HepG2 (cell line): ENCODE results near the gene GSTA5. TPM values are rescaled to one million over a fixed set of nuclear protein-coding genes. Genes with fewer than 3 reads are reported as not detected.

Source experiments
- ARNT2 ChIP-seq: sonication (generic); formaldehyde crosslinking; IDR thresholded peaks from 2 replicates; pipeline ENCODE4 v1.8.0; 2022; ENCODE audit warnings: mild to moderate bottlenecking, low read depth, missing genetic modification reagents, moderate library complexity
- ATAD3A ChIP-seq: sonication (generic); formaldehyde crosslinking; IDR thresholded peaks from 2 replicates; pipeline ENCODE4 v1.4.0; 2020; ENCODE audit warnings: missing genetic modification reagents
- CENPT ChIP-seq: sonication (generic); formaldehyde crosslinking; IDR thresholded peaks from 2 replicates; pipeline ENCODE4 v1.8.0; 2022; ENCODE audit warnings: low read depth, mild to moderate bottlenecking, moderate library complexity, missing genetic modification reagents
- CHCHD3 ChIP-seq: sonication (generic); formaldehyde crosslinking; IDR thresholded peaks from 2 replicates; pipeline ENCODE4 v1.8.0; 2022; ENCODE audit warnings: mild to moderate bottlenecking, missing genetic modification reagents, moderate library complexity
- GZF1 ChIP-seq: sonication (generic); formaldehyde crosslinking; IDR thresholded peaks from 2 replicates; pipeline ENCODE4 v1.5.1; 2020; ENCODE audit warnings: mild to moderate bottlenecking, missing genetic modification reagents
- KMT2B ChIP-seq: IDR thresholded peaks from 2 replicates; pipeline ENCODE4 v1.6.1; 2016; ENCODE audit warnings: missing genetic modification reagents, missing compliant biosample characterization
- MIER3 ChIP-seq: IDR thresholded peaks from 2 replicates; pipeline ENCODE4 v1.6.1; 2016; ENCODE audit warnings: missing compliant biosample characterization, borderline replicate concordance
- SALL1 ChIP-seq: sonication (generic); formaldehyde crosslinking; IDR thresholded peaks from 2 replicates; pipeline ENCODE4 v1.8.0; 2022; ENCODE audit warnings: mild to moderate bottlenecking, missing genetic modification reagents
- SIN3B ChIP-seq: fragments of 150-350 bp; IDR thresholded peaks from 2 replicates; pipeline ENCODE4 v1.6.1; 2014; ENCODE audit warnings: low read length
- SYNCRIP ChIP-seq: fragments of 200-400 bp; formaldehyde crosslinking; IDR thresholded peaks from 2 replicates; pipeline ENCODE4 v1.6.1; 2018; ENCODE audit warnings: mild to moderate bottlenecking, low read depth, low read length; ENCODE audit not compliant: insufficient read depth
- YEATS4 ChIP-seq: sonication (generic); formaldehyde crosslinking; IDR thresholded peaks from 2 replicates; pipeline ENCODE4 v1.4.0; 2020; ENCODE audit warnings: missing genetic modification reagents, borderline replicate concordance
- ZNF225 ChIP-seq: sonication (generic); formaldehyde crosslinking; IDR thresholded peaks from 2 replicates; pipeline ENCODE4 v1.4.0; 2020; ENCODE audit warnings: mild to moderate bottlenecking, missing genetic modification reagents
- ZNF33B ChIP-seq: sonication (generic); formaldehyde crosslinking; IDR thresholded peaks from 2 replicates; pipeline ENCODE4 v1.5.1; 2020; ENCODE audit warnings: mild to moderate bottlenecking, missing genetic modification reagents
- ZNF451 ChIP-seq: sonication (generic); formaldehyde crosslinking; IDR thresholded peaks from 2 replicates; pipeline ENCODE4 v1.5.0; 2020; ENCODE audit warnings: mild to moderate bottlenecking, missing genetic modification reagents
- ZNF839 ChIP-seq: sonication (generic); formaldehyde crosslinking; IDR thresholded peaks from 2 replicates; pipeline ENCODE4 v1.4.0; 2020; ENCODE audit warnings: missing genetic modification reagents, mild to moderate bottlenecking, borderline replicate concordance
- polyA plus RNA-seq, 8 experiments: library from polyadenylated mRNA; depleted of rRNA in 3 of 8; stranded (reverse) in 7 of 8; unstranded in 1 of 8; fragments of >200 nt; fragmentation: Illumina TruSeq in 4 of 8; extraction: Trizol in 4 of 8; gene quantifications; 2 replicates each; pipeline versions ENCODE4 v1.2.1 to v1.2.3, GENCODE V29; 2011 to 2016; ENCODE audit warnings: low read depth in 4 of 8, missing spikeins in 1 of 8, mixed read lengths in 1 of 8; ENCODE audit not compliant: insufficient read depth in 1 of 8
- total RNA-seq, 5 experiments: library from RNA; depleted of rRNA; stranded (reverse); fragments of >200 nt; fragmentation: Illumina TruSeq; extraction: Trizol; gene quantifications; 2 replicates each; pipeline ENCODE4 v1.2.3, GENCODE V29; 2016; ENCODE audit warnings: low read depth in 1 of 5
- TF ChIP-seq, protein P1 (sequence below): sonication (generic); formaldehyde crosslinking; IDR thresholded peaks from 2 replicates; pipeline ENCODE4 v1.4.0; 2020; ENCODE audit warnings: mild to moderate bottlenecking, missing genetic modification reagents
- TF ChIP-seq, protein P2 (sequence below): sonication (generic); formaldehyde crosslinking; IDR thresholded peaks from 2 replicates; pipeline ENCODE4 v1.5.1; 2020; ENCODE audit warnings: mild to moderate bottlenecking, missing genetic modification reagents, borderline replicate concordance
- TF ChIP-seq, protein P3 (sequence below): sonication (generic); formaldehyde crosslinking; IDR thresholded peaks from 2 replicates; pipeline ENCODE4 v1.4.0; 2020; ENCODE audit warnings: missing genetic modification reagents

GSTA5 gene
- total and polyA plus RNA-seq, 2 of the 13 experiments (the other 11 are each of a cell fraction or from before 2014, with no cell fraction given): not detected

DNA sequence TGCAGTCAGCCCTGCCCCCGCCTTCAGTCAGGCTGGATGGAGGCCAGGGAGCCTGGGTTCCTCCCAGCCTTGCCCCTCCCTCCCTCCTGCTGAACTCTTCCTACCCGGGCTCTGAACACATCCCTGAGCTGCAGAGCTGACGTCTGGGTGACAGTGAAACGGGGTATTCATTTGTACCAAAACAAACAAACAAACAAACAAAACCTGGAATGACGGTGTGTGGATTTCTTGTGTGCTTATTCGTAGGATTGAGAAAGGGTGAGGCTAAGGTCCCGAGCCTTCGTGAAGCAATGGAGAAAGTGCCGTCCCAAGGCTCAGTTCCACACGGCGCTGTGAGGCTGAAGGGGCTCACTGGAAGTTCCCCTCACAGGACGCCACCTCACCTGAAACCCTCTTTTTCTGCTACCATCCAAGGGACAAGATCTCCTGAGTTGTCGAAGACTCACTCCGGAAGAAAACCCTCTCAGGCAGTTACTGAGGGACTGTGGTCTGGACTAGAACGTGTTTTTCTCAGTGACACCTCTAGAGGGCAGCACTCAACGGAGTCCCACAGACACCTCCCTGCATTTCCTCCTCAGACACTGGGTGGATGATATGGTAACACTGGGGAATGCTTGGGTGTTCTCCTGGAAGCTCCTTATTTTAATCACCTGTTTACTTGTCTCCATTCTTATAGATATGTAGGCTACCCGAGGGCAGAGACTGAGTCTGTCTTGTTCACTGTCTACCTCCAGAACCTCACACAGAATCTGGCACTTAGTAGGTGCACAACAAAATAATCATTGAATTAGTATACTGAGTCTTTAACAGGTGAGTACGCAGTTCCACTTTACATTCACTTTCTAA, 41.6 kb upstream of the GSTA5 start (continued):
- TF ChIP-seq, protein P1, sequence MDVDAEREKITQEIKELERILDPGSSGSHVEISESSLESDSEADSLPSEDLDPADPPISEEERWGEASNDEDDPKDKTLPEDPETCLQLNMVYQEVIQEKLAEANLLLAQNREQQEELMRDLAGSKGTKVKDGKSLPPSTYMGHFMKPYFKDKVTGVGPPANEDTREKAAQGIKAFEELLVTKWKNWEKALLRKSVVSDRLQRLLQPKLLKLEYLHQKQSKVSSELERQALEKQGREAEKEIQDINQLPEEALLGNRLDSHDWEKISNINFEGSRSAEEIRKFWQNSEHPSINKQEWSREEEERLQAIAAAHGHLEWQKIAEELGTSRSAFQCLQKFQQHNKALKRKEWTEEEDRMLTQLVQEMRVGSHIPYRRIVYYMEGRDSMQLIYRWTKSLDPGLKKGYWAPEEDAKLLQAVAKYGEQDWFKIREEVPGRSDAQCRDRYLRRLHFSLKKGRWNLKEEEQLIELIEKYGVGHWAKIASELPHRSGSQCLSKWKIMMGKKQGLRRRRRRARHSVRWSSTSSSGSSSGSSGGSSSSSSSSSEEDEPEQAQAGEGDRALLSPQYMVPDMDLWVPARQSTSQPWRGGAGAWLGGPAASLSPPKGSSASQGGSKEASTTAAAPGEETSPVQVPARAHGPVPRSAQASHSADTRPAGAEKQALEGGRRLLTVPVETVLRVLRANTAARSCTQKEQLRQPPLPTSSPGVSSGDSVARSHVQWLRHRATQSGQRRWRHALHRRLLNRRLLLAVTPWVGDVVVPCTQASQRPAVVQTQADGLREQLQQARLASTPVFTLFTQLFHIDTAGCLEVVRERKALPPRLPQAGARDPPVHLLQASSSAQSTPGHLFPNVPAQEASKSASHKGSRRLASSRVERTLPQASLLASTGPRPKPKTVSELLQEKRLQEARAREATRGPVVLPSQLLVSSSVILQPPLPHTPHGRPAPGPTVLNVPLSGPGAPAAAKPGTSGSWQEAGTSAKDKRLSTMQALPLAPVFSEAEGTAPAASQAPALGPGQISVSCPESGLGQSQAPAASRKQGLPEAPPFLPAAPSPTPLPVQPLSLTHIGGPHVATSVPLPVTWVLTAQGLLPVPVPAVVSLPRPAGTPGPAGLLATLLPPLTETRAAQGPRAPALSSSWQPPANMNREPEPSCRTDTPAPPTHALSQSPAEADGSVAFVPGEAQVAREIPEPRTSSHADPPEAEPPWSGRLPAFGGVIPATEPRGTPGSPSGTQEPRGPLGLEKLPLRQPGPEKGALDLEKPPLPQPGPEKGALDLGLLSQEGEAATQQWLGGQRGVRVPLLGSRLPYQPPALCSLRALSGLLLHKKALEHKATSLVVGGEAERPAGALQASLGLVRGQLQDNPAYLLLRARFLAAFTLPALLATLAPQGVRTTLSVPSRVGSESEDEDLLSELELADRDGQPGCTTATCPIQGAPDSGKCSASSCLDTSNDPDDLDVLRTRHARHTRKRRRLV (CRISPR knock-in tag): no peak
- no peak for TF ChIP-seq ZNF225 (CRISPR knock-in tag)
- TF ChIP-seq ZNF451 (CRISPR knock-in tag): no peak
- TF ChIP-seq SYNCRIP: no peak
- TF ChIP-seq YEATS4 (CRISPR knock-in tag): peak; percentile 58; the same call in 1 of the 2 replicates
- TF ChIP-seq SALL1 (CRISPR knock-in tag): 0 out of 2 replicates have a peak, but pooled peaks have one; percentile 41
- TF ChIP-seq ARNT2 (CRISPR knock-in tag): no peak
- TF ChIP-seq SIN3B: no peak
- peak; percentile 68; the same call in 1 of the 2 replicates for TF ChIP-seq ZNF839 (CRISPR knock-in tag)
- no peak for TF ChIP-seq CENPT (CRISPR knock-in tag)
- no peak for TF ChIP-seq MIER3 (CRISPR knock-in tag)
- no peak for TF ChIP-seq GZF1
- TF ChIP-seq, protein P2, sequence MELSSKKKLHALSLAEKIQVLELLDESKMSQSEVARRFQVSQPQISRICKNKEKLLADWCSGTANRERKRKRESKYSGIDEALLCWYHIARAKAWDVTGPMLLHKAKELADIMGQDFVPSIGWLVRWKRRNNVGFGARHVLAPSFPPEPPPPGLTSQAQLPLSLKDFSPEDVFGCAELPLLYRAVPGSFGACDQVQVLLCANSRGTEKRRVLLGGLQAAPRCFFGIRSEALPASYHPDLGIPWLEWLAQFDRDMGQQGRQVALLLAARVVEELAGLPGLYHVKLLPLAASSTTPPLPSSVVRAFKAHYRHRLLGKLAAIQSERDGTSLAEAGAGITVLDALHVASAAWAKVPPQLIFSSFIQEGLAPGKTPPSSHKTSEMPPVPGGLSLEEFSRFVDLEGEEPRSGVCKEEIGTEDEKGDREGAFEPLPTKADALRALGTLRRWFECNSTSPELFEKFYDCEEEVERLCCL (CRISPR knock-in tag): peak; percentile 40; the same call in 1 of the 2 replicates
- peak; percentile 51; the same call in 1 of the 2 replicates for TF ChIP-seq KMT2B (CRISPR knock-in tag)
- no peak for TF ChIP-seq CHCHD3
- TF ChIP-seq, protein P3, sequence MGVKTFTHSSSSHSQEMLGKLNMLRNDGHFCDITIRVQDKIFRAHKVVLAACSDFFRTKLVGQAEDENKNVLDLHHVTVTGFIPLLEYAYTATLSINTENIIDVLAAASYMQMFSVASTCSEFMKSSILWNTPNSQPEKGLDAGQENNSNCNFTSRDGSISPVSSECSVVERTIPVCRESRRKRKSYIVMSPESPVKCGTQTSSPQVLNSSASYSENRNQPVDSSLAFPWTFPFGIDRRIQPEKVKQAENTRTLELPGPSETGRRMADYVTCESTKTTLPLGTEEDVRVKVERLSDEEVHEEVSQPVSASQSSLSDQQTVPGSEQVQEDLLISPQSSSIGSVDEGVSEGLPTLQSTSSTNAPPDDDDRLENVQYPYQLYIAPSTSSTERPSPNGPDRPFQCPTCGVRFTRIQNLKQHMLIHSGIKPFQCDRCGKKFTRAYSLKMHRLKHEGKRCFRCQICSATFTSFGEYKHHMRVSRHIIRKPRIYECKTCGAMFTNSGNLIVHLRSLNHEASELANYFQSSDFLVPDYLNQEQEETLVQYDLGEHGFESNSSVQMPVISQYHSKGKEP (CRISPR knock-in tag): no peak
- no peak for TF ChIP-seq ZNF33B (CRISPR knock-in tag)
- no peak for TF ChIP-seq ATAD3A (CRISPR knock-in tag)
